Activated CD4-positive, alpha-beta memory T cell treated with anti-CD3 and anti-CD28 coated beads for 36 hours (primary cell): Measurements from ENCODE around the gene ABCB11. TPM values are rescaled to one million over a fixed set of nuclear protein-coding genes. Genes with fewer than 3 reads are reported as not detected.

Source experiments
- CTCF ChIA-PET: fragments of 350-600 bp; sonication (Branson Sonifier 250); formaldehyde crosslinking; loops from one replicate; lab custom pipeline; 2021; ENCODE audit warnings: antibody characterized with exemption, inconsistent platforms; lab: Charles Lee
- POLR2A ChIA-PET: fragments of 350-600 bp; sonication (Branson Sonifier 250); formaldehyde crosslinking; loops from one replicate; lab custom pipeline; 2021; ENCODE audit warnings: antibody characterized with exemption; lab: Charles Lee
- DNase-seq: peaks from one replicate; pipeline ENCODE4 v3.0.0-alpha.2; 2020
- H3K27ac Mint-ChIP-seq: one replicate; pipeline ENCODE4 v1.8.0; 2021; ENCODE audit warnings: mixed read lengths
- H3K27me3 Mint-ChIP-seq: one replicate; pipeline ENCODE4 v1.8.0; 2021; ENCODE audit warnings: mixed read lengths
- H3K36me3 Mint-ChIP-seq: one replicate; pipeline ENCODE4 v1.8.0; 2021; ENCODE audit warnings: mixed read lengths
- H3K4me1 Mint-ChIP-seq: one replicate; pipeline ENCODE4 v1.8.0; 2021; ENCODE audit warnings: low read depth, mixed read lengths
- H3K4me3 Mint-ChIP-seq: one replicate; pipeline ENCODE4 v1.8.0; 2021; ENCODE audit warnings: mild to moderate bottlenecking, mixed read lengths
- H3K9me3 Mint-ChIP-seq: one replicate; pipeline ENCODE4 v1.8.0; 2021; ENCODE audit warnings: mixed read lengths
- intact Hi-C: fragments of 100-400 bp; cut with micrococcal nuclease; formaldehyde crosslinking; loops from one replicate; pipeline ENCODE4 v1.15.1; 2023
- total RNA-seq, 2 experiments: library from RNA; stranded (reverse); gene quantifications; one replicate each; pipeline ENCODE4 v1.2.3, GENCODE V29; 2021

Gene ABCB11
- total RNA-seq, 2 experiments from 2014 or later = not detected

DNA sequence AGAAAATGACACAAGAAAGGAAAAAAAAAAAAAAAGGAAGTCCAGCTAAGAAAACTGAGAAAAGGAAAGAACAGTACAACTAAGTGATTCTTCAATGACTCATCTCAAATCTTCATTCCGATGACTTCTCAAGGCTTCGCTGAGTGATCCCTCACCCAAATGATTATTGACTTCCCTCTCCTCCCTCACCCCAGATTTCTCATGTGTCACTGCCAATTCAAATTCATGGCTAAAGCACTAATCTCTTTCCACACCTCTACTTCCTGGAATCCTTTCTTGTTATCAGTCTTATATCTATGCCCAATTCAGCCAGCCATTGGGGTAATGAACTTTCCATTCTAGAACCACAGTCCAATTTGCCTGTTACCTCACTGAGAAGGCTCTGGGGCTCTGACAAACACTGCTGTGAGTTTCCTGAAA lies 7.2 kb upstream of the ABCB11 start:
- H3K4me3 Mint-ChIP-seq = no peak overlapping the region
- H3K4me1 Mint-ChIP-seq = peaks cover 9% of the 10 kb centered on the region
- no peak overlapping the region for H3K27ac Mint-ChIP-seq
- peaks cover 22% of the 10 kb centered on the region for H3K9me3 Mint-ChIP-seq
- no peaks in the 10 kb centered on the region for H3K27me3 Mint-ChIP-seq
- DNase-seq = no peak
- peaks cover 15% of the 10 kb centered on the region for H3K36me3 Mint-ChIP-seq
- intact Hi-C loops = loop anchor here (2.0 kb wide), 1 partner anchor 30 kb away; the partner anchor contains the start of gene DHRS9
- CTCF ChIA-PET = no interaction called here
- POLR2A ChIA-PET = no interaction called here

DNA sequence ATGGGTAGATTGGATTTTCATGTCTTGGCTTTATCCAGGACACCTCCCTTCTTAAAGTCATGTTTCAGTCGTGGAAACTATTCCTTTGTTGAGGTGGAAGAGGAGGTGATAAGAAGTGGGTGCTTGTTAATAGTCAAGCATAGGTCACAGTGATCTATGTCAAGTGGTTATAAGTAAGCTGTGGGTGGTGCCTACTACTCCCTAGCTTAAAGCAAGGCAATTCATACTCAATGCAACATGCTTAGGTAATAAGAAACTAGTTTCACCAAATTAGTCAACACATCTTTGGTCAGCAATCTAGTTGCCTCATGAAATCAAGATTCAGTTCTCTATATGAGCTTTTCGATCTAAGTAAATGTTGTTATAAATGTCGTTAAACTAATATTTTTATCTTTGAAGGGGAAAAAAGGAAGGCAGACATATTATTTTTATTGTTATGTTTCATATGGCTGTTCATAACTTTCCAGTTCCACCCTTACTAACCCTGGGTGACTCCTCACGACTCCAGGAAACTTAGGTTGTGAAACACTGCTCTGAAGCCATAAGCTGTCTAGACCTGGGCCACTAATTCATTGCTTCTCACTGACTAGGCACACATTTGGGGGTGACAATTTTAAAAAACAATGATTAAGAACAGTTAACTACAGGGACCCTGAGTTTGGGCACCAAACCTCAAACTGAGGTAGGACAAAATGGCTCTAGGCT lies 5.8 kb upstream of the ABCB11 start:
- H3K27ac Mint-ChIP-seq = no peak overlapping the region
- H3K27me3 Mint-ChIP-seq = no peaks in the 10 kb centered on the region
- peaks cover 4% of the 10 kb centered on the region for H3K36me3 Mint-ChIP-seq
- H3K4me3 Mint-ChIP-seq = no peak overlapping the region
- ChIA-PET POLR2A (no interaction called here), CTCF (interaction anchor here (0.7 kb wide), 1 partner anchor 1881 kb away, joined by 3 read pairs; no protein-coding TSS in a partner anchor)
- H3K4me1 Mint-ChIP-seq = peaks cover 9% of the 10 kb centered on the region
- peaks cover 13% of the 10 kb centered on the region for H3K9me3 Mint-ChIP-seq
- intact Hi-C loops = no loop called here
- no peak for DNase-seq

DNA sequence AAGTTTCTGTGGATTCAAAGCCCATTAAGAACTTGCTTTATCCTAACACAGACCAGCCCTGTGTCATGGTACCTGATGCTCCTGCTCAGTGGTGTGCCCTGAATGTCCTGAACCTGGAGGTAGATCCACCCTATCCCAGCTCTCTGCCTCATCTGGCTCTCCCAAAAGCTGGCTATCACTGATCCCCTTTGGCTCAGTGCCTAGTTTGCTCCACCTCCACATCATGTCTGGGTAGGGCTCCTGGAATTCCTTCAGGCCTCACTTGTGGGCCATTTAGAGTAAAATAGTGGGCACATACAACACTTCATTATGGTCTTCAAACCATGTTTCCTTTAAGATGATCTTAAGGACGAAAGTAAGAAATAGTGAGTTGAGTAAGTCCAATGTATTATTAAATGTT lies 4.8 kb upstream of the ABCB11 start:
- DNase-seq = no peak
- Mint-ChIP-seq H3K4me1 (peaks cover 9% of the 10 kb centered on the region), H3K9me3 (peaks cover 10% of the 10 kb centered on the region), H3K36me3 (no peaks in the 10 kb centered on the region), H3K27me3 (no peaks in the 10 kb centered on the region), H3K27ac (no peak overlapping the region), H3K4me3 (no peak overlapping the region)
- intact Hi-C loops = no loop called here
- ChIA-PET POLR2A (no interaction called here), CTCF (no interaction called here)

DNA sequence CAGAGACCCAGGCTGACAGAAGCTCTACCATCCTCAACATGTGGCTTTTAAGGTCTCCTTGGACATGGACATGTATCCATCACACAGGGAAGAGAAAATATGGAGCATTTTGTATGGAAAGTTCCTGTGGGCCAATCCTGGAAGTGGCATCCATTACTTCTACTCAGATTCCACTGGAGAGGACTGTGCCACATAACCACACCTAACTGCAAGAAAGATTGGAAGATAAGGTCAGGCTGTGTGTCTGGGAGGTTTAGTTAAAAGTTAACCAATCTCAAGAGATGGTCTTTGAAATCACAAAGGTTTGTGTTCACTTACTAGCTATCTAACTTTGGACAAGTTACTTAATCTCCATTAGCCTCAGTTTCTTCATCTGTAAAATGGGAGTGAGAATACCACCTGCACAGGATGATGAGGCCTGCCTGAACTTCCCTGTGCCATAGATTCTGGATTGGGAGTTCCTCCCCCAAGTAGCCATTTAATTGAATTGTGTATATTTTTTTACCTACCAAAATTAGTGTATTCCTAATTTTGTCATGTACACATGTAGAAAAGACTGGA lies 3.9 kb upstream of the ABCB11 start:
- intact Hi-C loops = no loop called here
- ChIA-PET CTCF (interaction anchor here (0.8 kb wide), 2 partner anchors 10 to 74 kb away, joined by 3 read pairs; no protein-coding TSS in a partner anchor), POLR2A (no interaction called here)
- Mint-ChIP-seq H3K27me3 (no peaks in the 10 kb centered on the region), H3K36me3 (no peaks in the 10 kb centered on the region), H3K27ac (no peak overlapping the region), H3K4me1 (peaks cover 9% of the 10 kb centered on the region), H3K4me3 (no peak overlapping the region), H3K9me3 (peaks cover 10% of the 10 kb centered on the region)
- DNase-seq = no peak

DNA sequence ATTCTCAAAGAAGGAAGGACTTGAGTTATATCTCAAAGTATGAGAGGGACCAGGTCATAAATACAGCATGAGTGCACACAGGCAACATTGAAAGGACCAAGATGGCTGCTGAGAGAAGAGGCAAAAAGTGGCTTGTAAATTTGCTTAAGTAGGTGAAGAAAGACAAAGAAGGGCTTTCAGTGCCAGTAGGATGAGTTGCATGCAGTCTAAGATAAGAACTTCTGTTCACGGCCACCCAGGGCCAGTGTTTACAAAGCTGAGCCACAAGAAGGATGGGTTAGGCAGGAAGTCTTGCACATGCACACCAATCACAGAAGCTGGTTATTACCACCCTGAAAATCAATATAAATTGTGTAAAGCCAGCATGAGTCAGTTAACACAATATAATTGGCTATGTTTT lies 3.1 kb upstream of the ABCB11 start:
- Mint-ChIP-seq H3K9me3 (peaks cover 10% of the 10 kb centered on the region), H3K4me1 (peaks cover 9% of the 10 kb centered on the region), H3K27ac (no peak overlapping the region), H3K27me3 (no peaks in the 10 kb centered on the region), H3K36me3 (no peaks in the 10 kb centered on the region), H3K4me3 (no peak overlapping the region)
- POLR2A ChIA-PET = no interaction called here
- no peak for DNase-seq
- CTCF ChIA-PET = interaction anchor here (0.8 kb wide), 1 partner anchor 10 kb away, joined by 3 read pairs; no protein-coding TSS in a partner anchor
- intact Hi-C loops = no loop called here

DNA sequence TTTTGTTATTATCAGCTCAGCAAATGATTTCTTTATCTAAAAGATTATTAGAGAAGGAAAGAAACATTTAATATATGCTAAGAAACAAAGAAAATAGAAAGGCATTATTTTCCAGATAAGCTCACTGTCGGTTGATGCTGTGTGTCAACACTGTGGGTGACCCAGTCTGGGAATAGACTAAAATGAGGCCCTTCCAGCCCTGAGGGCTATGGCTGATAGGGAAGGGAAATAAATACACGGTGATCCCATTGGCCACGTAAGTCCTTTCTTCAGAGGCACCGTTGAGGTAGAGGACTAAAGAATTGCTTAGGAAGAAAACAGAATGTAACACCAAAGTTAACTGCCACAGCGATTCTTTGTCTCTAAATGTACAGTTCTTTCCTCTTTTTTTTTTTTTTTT lies 1.8 kb downstream of the ABCB11 start:
- Mint-ChIP-seq H3K36me3 (no peaks in the 10 kb centered on the region), H3K9me3 (peaks cover 7% of the 10 kb centered on the region), H3K27me3 (no peaks in the 10 kb centered on the region), H3K4me1 (peaks cover 12% of the 10 kb centered on the region), H3K27ac (no peak overlapping the region), H3K4me3 (no peak overlapping the region)
- ChIA-PET POLR2A (no interaction called here), CTCF (no interaction called here)
- intact Hi-C loops = no loop called here
- DNase-seq = no peak

DNA sequence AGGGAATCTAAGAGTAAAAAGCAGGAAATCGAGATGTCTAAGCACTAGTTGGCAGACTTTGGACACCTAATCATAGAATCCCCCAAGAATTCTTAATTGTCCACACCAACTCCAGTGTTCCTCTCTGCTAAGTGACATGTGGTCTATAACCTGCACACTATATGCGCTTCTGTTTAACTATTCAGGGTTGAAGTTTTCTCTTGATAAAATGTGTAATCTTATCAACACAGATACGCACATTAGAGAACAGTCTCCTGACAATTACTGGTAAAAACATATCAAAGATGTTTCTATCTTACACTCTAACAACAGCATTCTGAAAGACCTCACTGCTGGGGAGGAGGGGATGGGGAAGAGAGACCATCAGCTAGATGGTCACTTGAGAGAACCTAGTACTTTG lies 3.9 kb downstream of the ABCB11 start:
- Mint-ChIP-seq H3K27me3 (no peaks in the 10 kb centered on the region), H3K36me3 (no peaks in the 10 kb centered on the region), H3K4me3 (no peak overlapping the region), H3K9me3 (no peaks in the 10 kb centered on the region), H3K4me1 (peaks cover 9% of the 10 kb centered on the region), H3K27ac (no peak overlapping the region)
- intact Hi-C loops = no loop called here
- ChIA-PET POLR2A (no interaction called here), CTCF (no interaction called here)
- DNase-seq = no peak

DNA sequence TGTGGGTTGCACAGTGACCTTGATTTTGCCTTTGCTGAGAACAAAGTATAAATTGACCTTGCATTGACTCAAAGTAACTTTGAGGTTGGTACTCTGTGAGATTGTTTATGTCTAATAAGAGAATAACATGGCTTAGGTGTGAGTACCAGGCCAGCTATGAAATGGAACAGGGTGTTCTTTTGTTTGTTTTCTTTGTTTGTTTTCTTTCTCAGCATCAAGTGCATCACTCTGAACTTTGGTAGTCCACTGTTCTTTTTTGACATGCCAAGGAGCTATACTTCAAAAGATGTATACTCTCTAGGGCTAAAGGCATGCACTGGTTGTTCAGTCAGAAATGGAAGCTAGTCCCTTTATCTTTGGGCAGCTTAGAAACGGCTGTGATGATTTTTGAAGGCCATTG lies 5.1 kb downstream of the ABCB11 start:
- peaks cover 9% of the 10 kb centered on the region for H3K4me1 Mint-ChIP-seq

DNA sequence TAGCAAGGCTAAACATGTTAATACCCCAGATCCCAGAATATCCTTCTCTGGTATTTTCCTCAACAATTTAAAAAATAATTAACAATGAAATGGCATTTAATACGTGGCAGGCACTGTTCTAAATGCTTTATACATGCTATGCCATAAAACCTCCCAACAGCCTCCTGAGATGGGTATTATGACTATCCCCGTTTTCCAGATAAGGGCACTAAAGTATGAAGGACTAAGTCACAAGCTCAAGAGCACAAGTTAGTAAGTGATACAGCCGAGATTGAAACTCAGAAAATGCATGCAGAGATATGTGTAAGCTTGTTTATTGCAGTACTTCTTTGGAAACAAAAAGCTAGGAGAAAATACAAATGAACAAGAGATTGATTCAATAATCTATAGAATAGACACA lies 8.0 kb downstream of the ABCB11 start:
- Mint-ChIP-seq H3K27me3 (no peaks in the 10 kb centered on the region), H3K27ac (no peak overlapping the region), H3K36me3 (no peaks in the 10 kb centered on the region), H3K4me3 (no peak overlapping the region), H3K9me3 (no peaks in the 10 kb centered on the region), H3K4me1 (peaks cover 9% of the 10 kb centered on the region)
- no peak for DNase-seq
- CTCF ChIA-PET = no interaction called here
- POLR2A ChIA-PET = no interaction called here
- intact Hi-C loops = no loop called here

More for the DNA sequence above, 5.1 kb downstream of the ABCB11 start:
- no peak overlapping the region for H3K27ac Mint-ChIP-seq
- DNase-seq = no peak
- intact Hi-C loops = no loop called here
- no peak overlapping the region for H3K4me3 Mint-ChIP-seq
- H3K27me3 Mint-ChIP-seq = no peaks in the 10 kb centered on the region
- no peaks in the 10 kb centered on the region for H3K36me3 Mint-ChIP-seq
- CTCF ChIA-PET = interaction anchor here (1.0 to 1.3 kb wide), 2 partner anchors 105 to 106 kb away, joined by 3 to 4 read pairs; no protein-coding TSS in a partner anchor
- POLR2A ChIA-PET = no interaction called here
- no peaks in the 10 kb centered on the region for H3K9me3 Mint-ChIP-seq

DNA sequence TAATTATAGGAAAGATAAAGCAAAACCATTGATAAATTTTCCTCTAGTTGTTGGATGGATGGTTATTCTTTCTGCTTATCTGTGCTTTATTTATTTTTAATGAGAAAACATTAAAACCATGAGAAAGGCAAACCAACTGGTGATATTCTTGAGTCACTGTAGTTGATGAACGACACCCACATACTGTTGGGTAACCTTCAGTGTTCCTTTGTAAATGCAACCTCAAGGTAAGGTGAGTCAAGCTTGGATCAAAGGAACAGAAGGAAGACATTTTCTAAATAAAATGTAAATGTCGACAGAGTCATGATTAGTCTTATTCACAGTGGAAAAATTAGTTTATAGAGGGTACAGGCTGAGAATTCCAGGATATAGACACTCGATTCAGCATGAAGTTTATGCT lies 12.7 kb downstream of the ABCB11 start:
- peaks cover 5% of the 10 kb centered on the region for H3K4me1 Mint-ChIP-seq
- intact Hi-C loops = no loop called here
- H3K27me3 Mint-ChIP-seq = no peaks in the 10 kb centered on the region
- no peaks in the 10 kb centered on the region for H3K9me3 Mint-ChIP-seq
- POLR2A ChIA-PET = no interaction called here
- no peaks in the 10 kb centered on the region for H3K36me3 Mint-ChIP-seq
- H3K27ac Mint-ChIP-seq = no peak overlapping the region
- CTCF ChIA-PET = no interaction called here
- no peak for DNase-seq
- H3K4me3 Mint-ChIP-seq = no peak overlapping the region

DNA sequence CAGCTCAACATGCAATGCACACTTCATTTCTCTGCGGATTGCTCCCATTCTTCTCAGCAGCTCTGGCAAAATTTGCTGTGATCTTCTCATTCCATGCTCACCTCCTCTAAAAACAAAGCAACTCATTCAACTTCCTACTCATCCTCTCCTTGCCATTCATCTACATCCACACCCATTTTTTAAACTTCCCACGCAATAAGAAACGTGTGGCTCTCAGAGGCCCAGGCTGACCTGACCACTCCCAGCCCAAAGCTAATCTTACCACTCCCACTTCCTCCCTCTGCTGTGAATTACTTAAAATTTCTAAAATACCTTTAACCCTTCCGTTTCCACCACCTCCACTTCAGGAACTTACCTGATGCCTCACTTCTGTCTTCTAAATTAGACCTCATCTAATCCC lies 15.2 kb downstream of the ABCB11 start:
- Mint-ChIP-seq H3K27ac (no peak overlapping the region), H3K4me3 (no peak overlapping the region), H3K9me3 (no peaks in the 10 kb centered on the region), H3K36me3 (no peaks in the 10 kb centered on the region), H3K27me3 (no peaks in the 10 kb centered on the region), H3K4me1 (peaks cover 9% of the 10 kb centered on the region)
- intact Hi-C loops = no loop called here
- ChIA-PET POLR2A (no interaction called here), CTCF (no interaction called here)
- DNase-seq = no peak

DNA sequence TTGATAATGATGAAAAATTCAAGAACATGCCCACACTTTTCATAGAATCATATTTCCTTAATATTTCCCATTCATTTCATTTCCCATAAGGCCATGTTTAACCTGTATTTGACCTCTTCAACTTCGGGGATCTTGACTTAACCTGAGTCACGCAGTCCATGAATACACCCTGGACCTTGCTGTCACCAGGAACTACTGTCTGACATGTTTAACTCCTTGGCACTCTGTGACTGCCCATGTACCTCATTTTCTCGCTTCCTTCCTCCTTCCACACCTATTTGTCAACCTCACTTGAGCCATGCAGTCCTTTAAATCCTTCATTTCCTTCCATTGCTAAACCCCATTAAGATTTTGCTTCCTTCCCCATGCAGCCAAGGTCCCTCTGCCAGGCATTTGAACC lies 16.3 kb downstream of the ABCB11 start:
- Mint-ChIP-seq H3K27ac (no peak overlapping the region), H3K9me3 (no peaks in the 10 kb centered on the region), H3K4me1 (peaks cover 9% of the 10 kb centered on the region), H3K27me3 (no peaks in the 10 kb centered on the region), H3K4me3 (no peak overlapping the region), H3K36me3 (no peaks in the 10 kb centered on the region)
- intact Hi-C loops = no loop called here
- CTCF ChIA-PET = no interaction called here
- DNase-seq = no peak
- POLR2A ChIA-PET = no interaction called here

DNA sequence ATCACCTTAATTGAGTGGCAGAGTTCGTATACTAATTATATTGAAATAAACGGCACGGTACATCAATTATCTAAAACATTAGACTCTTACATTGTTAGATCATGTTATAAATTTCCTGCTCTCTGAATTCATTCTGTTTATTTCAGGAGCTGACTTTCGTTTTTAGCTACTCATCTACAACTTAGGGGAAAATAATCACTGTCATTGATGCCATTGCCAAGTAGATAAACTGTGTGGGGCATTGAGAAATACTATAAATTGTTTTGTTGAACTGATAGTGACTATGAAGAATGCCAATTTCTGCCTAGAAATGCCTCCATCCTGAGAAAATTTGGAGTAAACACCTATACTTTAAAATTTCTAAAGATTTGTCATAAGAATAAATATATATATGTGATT lies 17.5 kb downstream of the ABCB11 start:
- CTCF ChIA-PET = no interaction called here
- POLR2A ChIA-PET = no interaction called here
- H3K27me3 Mint-ChIP-seq = no peaks in the 10 kb centered on the region
- H3K9me3 Mint-ChIP-seq = no peaks in the 10 kb centered on the region
- intact Hi-C loops = no loop called here
- H3K4me1 Mint-ChIP-seq = peaks cover 9% of the 10 kb centered on the region
- H3K27ac Mint-ChIP-seq = no peak overlapping the region
- DNase-seq = no peak
- no peaks in the 10 kb centered on the region for H3K36me3 Mint-ChIP-seq
- no peak overlapping the region for H3K4me3 Mint-ChIP-seq
